HG03571 (cell line): ENCODE data around the gene TMEM14A.
"Not testable (repeated sequence)": the region's sequence is repeated elsewhere in the genome, so short reads cannot be mapped to it uniquely, and the experiment has no call there.

Experiments used
- ATAC-seq: cut with Tn5 transposase; IDR thresholded peaks from one replicate; pipeline ENCODE4 v1.9.1; 2021; ENCODE audit not compliant: unreplicated experiment

The TMEM14A gene

DNA sequence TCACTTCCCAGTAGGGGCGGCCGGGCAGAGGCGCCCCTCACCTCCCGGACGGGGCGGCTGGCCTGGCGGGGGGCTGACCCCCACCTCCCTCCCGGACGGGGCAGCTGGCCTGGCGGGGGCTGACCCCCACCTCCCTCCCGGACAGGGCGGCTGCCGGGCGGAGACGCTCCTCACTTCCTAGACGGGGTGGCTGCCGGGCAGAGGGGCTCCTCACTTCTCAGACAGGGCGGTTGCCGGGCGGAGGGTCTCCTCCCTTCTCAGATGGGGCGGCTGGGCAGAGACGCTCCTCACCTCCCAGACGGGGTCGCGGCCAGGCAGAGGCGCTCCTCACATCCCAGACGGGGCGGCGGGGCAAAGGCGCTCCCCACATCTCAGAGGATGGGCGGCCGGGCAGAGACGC is 15.0 kb upstream of the TMEM14A start:
- not testable (repeated sequence) for ATAC-seq

GRCh38 chr6:52657870-52658269 is 13.0 kb upstream of the TMEM14A start:
- no peak for ATAC-seq

- no peak for ATAC-seq
Observed at GRCh38 chr6:52661551-52661950, 9.4 kb upstream of the TMEM14A start.

- no peak for ATAC-seq
Observed at GRCh38 chr6:52662031-52662430, 8.9 kb upstream of the TMEM14A start.

- ATAC-seq: peak; percentile 34
Observed at GRCh38 chr6:52663120-52663935, 7.6 kb upstream of the TMEM14A start.

- ATAC-seq: no peak
Observed at GRCh38 chr6:52663936-52664185, 7.1 kb upstream of the TMEM14A start.

DNA sequence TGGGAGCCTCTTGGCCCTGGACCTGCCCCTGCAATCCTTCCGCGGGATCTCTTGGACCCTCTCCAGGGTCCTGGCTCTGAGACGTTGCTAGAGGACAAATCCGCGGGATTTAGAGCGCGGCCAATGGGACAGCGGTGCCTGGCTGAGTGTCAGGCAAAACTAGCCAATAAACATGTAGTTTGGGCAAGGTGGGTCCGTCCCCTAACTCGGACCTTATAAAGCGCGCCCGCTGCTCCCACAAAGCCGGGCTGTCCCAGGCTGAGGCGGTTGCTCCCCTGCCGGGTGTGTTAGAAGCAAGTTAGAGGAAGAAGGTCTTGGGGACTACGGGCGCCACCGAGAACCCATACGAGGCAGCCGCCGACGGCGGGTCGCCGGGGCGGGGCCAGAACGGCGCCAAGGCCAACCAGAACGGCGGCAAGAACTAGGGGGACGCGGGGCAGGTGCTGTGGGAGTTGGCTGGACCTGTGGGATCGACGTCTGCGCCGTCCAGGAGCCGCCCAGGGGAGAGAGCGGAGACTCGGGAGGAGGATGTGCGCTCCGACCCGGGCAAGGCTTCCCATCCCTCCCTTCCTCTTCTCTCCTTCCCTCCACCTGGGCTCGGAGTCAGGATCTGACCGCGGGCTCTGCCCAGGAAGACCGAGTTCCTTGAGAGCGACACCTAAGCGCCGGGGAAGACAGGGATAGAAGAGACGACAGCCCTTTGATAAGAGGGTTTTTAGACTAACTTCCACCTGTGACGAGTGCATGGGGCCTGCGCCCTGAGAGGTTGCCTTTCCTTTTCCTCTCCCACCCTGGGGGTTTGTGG is 6.5 kb upstream of the TMEM14A start:
- peak; percentile 91 for ATAC-seq

DNA sequence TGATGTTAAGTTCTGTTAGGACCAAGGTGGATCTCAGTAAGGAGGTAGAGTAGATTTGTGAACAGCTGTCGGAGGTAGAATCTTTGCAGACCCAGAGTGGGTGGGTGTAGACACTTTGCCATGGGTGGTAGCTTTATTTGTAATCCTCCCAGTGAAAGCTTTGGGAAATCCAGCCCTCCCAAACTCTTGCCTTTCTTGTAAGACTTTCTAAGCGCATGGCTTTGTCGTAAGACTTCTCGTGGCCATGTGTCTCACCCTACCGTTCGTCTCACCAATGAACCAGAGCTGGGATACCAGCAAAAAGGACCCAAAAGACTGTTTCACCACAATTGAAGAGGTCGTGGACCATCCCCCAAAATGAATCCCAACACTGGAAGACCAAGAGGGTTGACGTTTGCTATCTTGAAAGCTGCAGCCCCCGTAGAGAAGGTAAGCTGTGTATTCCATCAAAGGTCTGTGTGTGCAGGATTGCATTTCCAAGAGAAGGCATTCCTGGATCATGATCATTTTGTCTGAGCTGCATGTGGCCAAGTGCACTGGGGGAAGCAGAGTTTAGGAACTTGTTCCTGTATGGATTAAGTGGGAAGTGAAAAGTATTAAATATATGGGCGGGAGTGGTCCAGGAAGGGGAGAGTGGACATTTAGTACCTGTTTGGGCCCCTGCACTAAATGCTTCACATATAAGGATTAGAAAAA is 5.8 kb upstream of the TMEM14A start:
- ATAC-seq: no peak

DNA sequence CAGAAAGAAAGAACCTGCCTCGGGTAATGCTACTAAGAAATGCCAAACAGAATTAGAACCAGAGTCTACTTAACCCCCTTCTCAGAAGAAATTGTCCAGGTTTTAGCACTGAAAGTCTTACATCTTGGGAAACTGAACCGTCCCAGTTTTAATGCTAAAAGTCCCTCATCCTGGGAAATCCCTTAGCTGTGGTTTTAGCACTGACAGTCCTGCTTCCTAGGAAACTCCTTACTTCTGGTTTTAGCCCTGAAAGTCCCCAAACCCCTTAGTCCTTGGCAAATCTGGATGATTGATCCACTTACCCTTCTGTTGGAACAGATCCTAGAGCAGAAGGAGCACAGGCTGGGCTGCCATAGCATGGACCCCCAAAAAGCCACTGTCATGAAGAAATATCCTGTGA is 4.8 kb upstream of the TMEM14A start:
- no peak for ATAC-seq

DNA sequence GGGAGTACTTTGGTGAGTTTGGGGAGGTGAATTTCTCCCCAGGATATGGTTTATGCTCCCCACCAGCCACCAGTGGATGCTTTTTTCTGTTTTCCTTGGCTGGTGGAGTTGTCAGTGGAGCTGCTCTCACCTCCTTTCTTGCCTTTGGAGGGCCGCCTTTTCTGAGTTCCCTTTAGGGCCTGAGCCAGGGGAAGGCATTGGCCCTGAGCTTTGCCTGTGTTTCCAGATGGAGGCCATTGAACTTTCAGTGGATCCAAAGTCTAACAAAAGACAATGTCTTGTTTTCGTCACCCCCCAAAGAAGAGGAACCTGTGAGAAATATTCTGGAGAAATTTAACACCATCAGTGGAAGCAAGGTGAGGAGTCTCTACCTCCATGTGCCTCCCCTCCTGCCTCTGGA is 4.4 kb upstream of the TMEM14A start:
- ATAC-seq: no peak

DNA sequence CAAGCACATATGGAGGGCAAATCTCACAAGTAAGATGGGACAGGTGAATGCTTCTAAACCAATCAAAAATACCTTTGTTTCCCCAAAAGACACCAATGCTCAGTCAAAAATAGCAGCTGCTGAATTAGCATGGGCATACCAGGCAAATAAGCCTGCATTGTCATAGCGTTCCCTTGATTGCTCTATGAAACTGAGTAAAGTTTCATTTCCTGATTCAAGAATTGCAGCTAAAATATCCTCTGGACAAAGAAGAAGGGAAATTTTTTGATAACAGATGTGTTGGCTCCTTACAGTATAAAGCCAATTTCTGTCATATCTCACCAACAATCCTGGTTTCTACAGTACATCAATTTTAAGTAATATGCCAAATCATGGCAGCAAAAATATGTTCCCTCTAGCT is 3.3 kb upstream of the TMEM14A start:
- no peak for ATAC-seq

- no peak for ATAC-seq
Observed at GRCh38 chr6:52671676-52672075, 763 bp downstream of the TMEM14A start.

- ATAC-seq: no peak
Observed at GRCh38 chr6:52672412-52673025, 1.6 kb downstream of the TMEM14A start.

GRCh38 chr6:52674666-52675065 is 3.8 kb downstream of the TMEM14A start:
- ATAC-seq: no peak

- ATAC-seq: no peak
Observed at GRCh38 chr6:52675372-52675771, 4.5 kb downstream of the TMEM14A start.

GRCh38 chr6:52676631-52677030 is 5.7 kb downstream of the TMEM14A start:
- ATAC-seq: not testable (repeated sequence)

- no peak for ATAC-seq
Observed at GRCh38 chr6:52681416-52681815, 10.5 kb downstream of the TMEM14A start.

GRCh38 chr6:52686878-52687699 is 16.2 kb downstream of the TMEM14A start:
- ATAC-seq: no peak

GRCh38 chr6:52689857-52690256 is 18.9 kb downstream of the TMEM14A start:
- ATAC-seq: no peak

GRCh38 chr6:52691718-52692117 is 20.8 kb downstream of the TMEM14A start:
- no peak for ATAC-seq

- ATAC-seq: no peak
Observed at GRCh38 chr6:52693773-52694172, 22.9 kb downstream of the TMEM14A start.
